KMS-11 (cell line): ENCODE measurements around the gene LMOD2.

ENCODE experiments used
- H2AFZ ChIP-seq: fragments of 200-600 bp; sonication (generic); 2 replicates; pipeline ENCODE4 v1.6.1; 2016; ENCODE audit warnings: antibody characterized with exemption, mixed run types, low read depth
- H3K27ac ChIP-seq: fragments of 200-600 bp; sonication (generic); 2 replicates; pipeline ENCODE4 v1.6.1; 2016; ENCODE audit warnings: mild to moderate bottlenecking, mixed run types
- H3K27me3 ChIP-seq: fragments of 200-600 bp; sonication (generic); 2 replicates; pipeline ENCODE4 v1.6.1; 2017; ENCODE audit warnings: mild to moderate bottlenecking, low read depth, mixed run types, moderate library complexity; ENCODE audit not compliant: insufficient read depth
- H3K36me3 ChIP-seq: fragments of 200-600 bp; sonication (generic); 2 replicates; pipeline ENCODE4 v1.6.1; 2017; ENCODE audit warnings: mild to moderate bottlenecking, mixed run types; ENCODE audit not compliant: insufficient read depth
- H3K4me1 ChIP-seq: fragments of 200-600 bp; sonication (generic); 2 replicates; pipeline ENCODE4 v1.6.1; 2016; ENCODE audit warnings: mild to moderate bottlenecking, low read depth, mixed run types; ENCODE audit not compliant: poor library complexity, severe bottlenecking
- H3K4me2 ChIP-seq: fragments of 200-600 bp; sonication (generic); 2 replicates; pipeline ENCODE4 v1.7.0; 2016; ENCODE audit warnings: mild to moderate bottlenecking, mixed run types
- H3K4me3 ChIP-seq: fragments of 200-600 bp; sonication (generic); IDR thresholded peaks from 2 replicates; pipeline ENCODE4 v1.6.1; 2017; ENCODE audit warnings: low read depth, low read length, mixed read lengths; ENCODE audit not compliant: insufficient read depth
- H3K79me2 ChIP-seq: fragments of 200-600 bp; sonication (generic); 2 replicates; pipeline ENCODE4 v1.6.1; 2016; ENCODE audit warnings: low read depth, mixed run types; ENCODE audit not compliant: insufficient read depth
- H3K9ac ChIP-seq: fragments of 200-600 bp; sonication (generic); 2 replicates; pipeline ENCODE4 v1.6.1; 2016; ENCODE audit warnings: mild to moderate bottlenecking, mixed run types
- H4K20me1 ChIP-seq: fragments of 200-600 bp; sonication (generic); 2 replicates; pipeline ENCODE4 v1.6.1; 2016; ENCODE audit warnings: mild to moderate bottlenecking, mixed run types; ENCODE audit not compliant: insufficient read depth
- TF ChIP-seq, protein P1 (sequence below): fragments of 200-600 bp; sonication (generic); conservative IDR thresholded peaks from 2 replicates; pipeline ENCODE4 v1.6.1; 2017; ENCODE audit warnings: low read depth, mild to moderate bottlenecking, antibody characterized with exemption, low read length, moderate library complexity, mixed read lengths

The LMOD2 gene

DNA sequence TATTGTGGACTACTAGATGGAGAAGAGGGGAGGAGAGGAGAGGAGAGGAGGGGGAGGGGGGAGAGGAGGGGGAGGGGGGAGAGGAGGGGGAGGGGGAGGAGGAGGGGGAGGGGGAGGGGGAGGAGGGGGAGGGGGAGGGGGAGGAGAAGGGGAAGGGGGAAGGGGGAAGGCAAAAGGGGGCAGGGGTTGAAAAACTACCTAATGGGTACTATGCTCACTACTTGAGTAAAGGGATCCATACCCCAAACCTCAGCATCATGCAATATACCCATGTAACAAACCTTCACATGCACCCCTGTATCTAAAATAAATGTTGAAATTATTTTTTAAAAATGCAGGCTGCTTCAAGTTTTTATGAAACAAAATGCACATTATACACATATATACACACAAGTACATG is 15.1 kb upstream of the LMOD2 start:
- H3K9ac ChIP-seq: no peak overlapping the region
- H3K4me2 ChIP-seq: no peak overlapping the region
- H2AFZ ChIP-seq: no peak overlapping the region
- no peaks in the 10 kb centered on the region for H3K79me2 ChIP-seq
- H3K4me3 ChIP-seq: no peak overlapping the region
- TF ChIP-seq, protein P1, sequence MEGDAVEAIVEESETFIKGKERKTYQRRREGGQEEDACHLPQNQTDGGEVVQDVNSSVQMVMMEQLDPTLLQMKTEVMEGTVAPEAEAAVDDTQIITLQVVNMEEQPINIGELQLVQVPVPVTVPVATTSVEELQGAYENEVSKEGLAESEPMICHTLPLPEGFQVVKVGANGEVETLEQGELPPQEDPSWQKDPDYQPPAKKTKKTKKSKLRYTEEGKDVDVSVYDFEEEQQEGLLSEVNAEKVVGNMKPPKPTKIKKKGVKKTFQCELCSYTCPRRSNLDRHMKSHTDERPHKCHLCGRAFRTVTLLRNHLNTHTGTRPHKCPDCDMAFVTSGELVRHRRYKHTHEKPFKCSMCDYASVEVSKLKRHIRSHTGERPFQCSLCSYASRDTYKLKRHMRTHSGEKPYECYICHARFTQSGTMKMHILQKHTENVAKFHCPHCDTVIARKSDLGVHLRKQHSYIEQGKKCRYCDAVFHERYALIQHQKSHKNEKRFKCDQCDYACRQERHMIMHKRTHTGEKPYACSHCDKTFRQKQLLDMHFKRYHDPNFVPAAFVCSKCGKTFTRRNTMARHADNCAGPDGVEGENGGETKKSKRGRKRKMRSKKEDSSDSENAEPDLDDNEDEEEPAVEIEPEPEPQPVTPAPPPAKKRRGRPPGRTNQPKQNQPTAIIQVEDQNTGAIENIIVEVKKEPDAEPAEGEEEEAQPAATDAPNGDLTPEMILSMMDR: no peak
- H3K36me3 ChIP-seq: no peaks in the 10 kb centered on the region
- no peaks in the 10 kb centered on the region for H3K27me3 ChIP-seq
- no peaks in the 10 kb centered on the region for H4K20me1 ChIP-seq
- H3K4me1 ChIP-seq: no peaks in the 10 kb centered on the region
- H3K27ac ChIP-seq: no peak overlapping the region

DNA sequence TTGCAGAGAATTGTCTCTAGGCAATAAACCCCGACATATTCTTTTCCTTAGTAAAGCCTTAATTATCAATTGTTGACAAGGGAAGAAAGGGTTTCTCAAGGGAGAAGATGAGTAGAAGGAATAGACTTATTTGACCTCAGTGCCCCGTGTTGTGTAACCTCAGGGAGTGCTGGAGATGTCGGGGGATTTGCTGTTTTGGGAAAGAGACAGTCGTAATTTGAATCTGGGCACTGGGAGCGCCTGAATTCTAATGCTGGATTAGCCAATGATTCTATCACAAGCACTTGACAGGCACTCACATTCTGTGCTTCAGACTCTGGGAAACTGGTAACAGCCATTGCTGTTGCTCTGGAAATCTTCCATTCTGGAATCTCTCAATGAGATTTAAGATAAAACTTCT is 13.8 kb upstream of the LMOD2 start:
- Histone ChIP-seq H4K20me1 (no peaks in the 10 kb centered on the region), H3K79me2 (no peaks in the 10 kb centered on the region), H3K4me2 (no peak overlapping the region), H3K4me1 (no peaks in the 10 kb centered on the region), H2AFZ (no peak overlapping the region), H3K9ac (no peak overlapping the region), H3K4me3 (no peak overlapping the region), H3K27ac (no peak overlapping the region), H3K27me3 (no peaks in the 10 kb centered on the region), H3K36me3 (no peaks in the 10 kb centered on the region)
- TF ChIP-seq, protein P1: no peak

DNA sequence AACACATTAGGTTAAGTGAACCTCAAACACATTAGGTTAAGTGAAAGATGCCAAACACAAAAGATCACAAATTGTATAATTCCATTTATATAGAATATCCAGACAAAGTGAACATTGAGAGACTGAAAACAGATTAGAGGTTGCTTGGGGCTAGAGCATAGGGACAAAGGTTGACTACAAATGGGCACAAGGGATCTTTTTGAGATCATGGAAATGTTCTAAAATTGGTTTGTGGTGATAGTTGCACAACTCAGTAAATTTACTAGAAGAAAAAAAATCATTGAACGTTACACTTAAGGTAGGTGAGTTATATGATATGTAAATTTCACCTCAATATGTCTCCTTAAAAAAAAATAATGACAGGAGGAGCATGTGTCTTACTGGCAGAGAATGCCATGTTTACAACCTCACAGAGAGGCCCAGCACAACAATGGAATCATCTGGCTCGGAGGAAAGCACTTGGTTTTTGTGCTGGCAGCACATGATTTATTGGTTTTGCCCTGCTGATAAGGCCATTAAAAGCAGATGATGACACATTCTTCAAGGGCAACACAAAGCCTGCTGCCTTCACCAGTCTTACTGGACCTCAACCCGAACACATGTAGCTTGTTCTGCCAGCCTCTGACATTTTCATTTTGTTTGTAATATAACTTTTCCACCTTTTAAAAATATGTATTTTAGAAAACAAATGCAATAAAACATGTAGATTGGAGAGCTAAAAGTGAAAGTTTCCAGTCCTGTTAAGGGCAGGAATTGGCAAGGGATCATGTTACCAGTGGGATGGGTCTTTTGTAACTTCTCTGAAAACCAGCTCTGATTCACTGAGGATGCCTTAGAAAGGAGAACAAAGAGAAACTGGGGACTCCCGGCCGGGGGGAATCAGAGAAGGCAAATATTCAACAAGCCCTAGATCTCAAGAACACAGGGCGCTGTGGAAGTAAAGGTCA is 11.9 kb upstream of the LMOD2 start:
- Histone ChIP-seq H3K27ac (no peak overlapping the region), H3K79me2 (no peaks in the 10 kb centered on the region), H4K20me1 (no peaks in the 10 kb centered on the region), H2AFZ (no peak overlapping the region), H3K9ac (no peak overlapping the region), H3K4me2 (no peak overlapping the region), H3K36me3 (no peaks in the 10 kb centered on the region), H3K4me1 (no peaks in the 10 kb centered on the region), H3K27me3 (no peaks in the 10 kb centered on the region), H3K4me3 (no peak overlapping the region)
- TF ChIP-seq, protein P1: no peak

DNA sequence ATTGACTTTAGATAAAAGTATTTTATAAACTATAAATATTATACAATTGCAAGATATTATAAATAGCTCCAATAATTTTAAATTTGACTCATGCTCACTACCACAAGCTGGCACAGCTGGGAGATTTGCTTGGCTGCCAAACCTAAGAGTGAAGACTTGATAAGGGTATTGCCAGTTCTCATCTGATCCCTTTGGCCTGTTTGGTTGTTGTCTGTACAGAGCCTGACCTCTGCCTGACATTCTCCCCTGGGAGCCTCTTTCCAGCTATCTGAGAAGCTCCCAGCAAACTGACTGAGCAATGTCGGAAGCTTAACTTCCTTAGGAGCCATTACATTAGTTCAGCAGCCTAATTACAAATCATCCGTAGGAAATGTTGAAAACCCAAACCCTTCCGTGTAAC is 10.2 kb upstream of the LMOD2 start:
- H3K4me2 ChIP-seq: no peak overlapping the region
- H3K36me3 ChIP-seq: no peaks in the 10 kb centered on the region
- H3K4me3 ChIP-seq: no peak overlapping the region
- H3K4me1 ChIP-seq: no peaks in the 10 kb centered on the region
- TF ChIP-seq, protein P1: no peak
- no peaks in the 10 kb centered on the region for H4K20me1 ChIP-seq
- no peaks in the 10 kb centered on the region for H3K27me3 ChIP-seq
- H3K79me2 ChIP-seq: no peaks in the 10 kb centered on the region
- H3K9ac ChIP-seq: no peak overlapping the region
- H3K27ac ChIP-seq: no peak overlapping the region
- H2AFZ ChIP-seq: no peak overlapping the region
